Measurements from ENCODE around the gene RUFY3. TPM values are rescaled to one million over a fixed set of nuclear protein-coding genes. Genes with fewer than 3 reads are reported as not detected.
"Not testable (repeated sequence)": the region's sequence is repeated elsewhere in the genome, so short reads cannot be mapped to it uniquely, and the experiment has no call there.

Gene RUFY3
- total and polyA plus RNA-seq, 3 donors from 2014 or later, result 84.7 to 247 (median 220) TPM

DNA sequence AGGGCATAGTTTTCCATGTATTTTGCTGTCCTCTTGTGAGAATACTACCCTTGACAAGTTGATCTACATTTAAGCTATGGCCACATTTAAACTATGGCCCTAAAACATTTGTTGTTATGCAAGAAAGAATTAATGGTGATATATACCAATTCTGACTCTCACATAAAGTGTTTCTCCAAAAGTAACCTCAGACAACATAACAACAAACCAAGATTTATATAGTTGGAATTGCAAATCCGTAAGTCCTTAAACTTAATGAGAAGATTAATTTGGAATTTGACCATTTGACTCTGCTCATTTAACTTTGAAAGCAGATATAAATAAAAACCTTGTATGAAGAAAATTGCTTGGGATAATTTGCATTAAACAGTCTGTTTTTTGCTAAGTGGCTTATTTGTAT lies 38.9 kb downstream of the RUFY3 start:
- Histone ChIP-seq H3K36me3 (ENCODE audit: low read depth, missing control alignments) (no peaks in the 10 kb centered on the region), H3K4me3 (no peak overlapping the region), H3K27me3 (no peaks in the 10 kb centered on the region), H3K4me1 (no peaks in the 10 kb centered on the region), H3K9me3 (no peaks in the 10 kb centered on the region), H3K27ac (no peak overlapping the region)
- no peak for DNase-seq
- TF ChIP-seq, protein P1, sequence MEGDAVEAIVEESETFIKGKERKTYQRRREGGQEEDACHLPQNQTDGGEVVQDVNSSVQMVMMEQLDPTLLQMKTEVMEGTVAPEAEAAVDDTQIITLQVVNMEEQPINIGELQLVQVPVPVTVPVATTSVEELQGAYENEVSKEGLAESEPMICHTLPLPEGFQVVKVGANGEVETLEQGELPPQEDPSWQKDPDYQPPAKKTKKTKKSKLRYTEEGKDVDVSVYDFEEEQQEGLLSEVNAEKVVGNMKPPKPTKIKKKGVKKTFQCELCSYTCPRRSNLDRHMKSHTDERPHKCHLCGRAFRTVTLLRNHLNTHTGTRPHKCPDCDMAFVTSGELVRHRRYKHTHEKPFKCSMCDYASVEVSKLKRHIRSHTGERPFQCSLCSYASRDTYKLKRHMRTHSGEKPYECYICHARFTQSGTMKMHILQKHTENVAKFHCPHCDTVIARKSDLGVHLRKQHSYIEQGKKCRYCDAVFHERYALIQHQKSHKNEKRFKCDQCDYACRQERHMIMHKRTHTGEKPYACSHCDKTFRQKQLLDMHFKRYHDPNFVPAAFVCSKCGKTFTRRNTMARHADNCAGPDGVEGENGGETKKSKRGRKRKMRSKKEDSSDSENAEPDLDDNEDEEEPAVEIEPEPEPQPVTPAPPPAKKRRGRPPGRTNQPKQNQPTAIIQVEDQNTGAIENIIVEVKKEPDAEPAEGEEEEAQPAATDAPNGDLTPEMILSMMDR (IDR thresholded peaks at IDR 0.05), result no peak
- TF ChIP-seq POLR2A (IDR thresholded peaks at IDR 0.05), result no peak
- intact Hi-C loops (cut with DNase I; ENCODE audit: low total_unique reads), result no loop called here
- 90 to 95% methylated on average over 1 of the region's 1 CpG for WGBS, 2 donors

GRCh38 chr4:70761276-70761816 lies 39.6 kb downstream of the RUFY3 start:
- Histone ChIP-seq H3K9me3 (no peaks in the 10 kb centered on the region), H3K27me3 (no peaks in the 10 kb centered on the region), H3K4me3 (no peak overlapping the region), H3K27ac (no peak overlapping the region), H3K4me1 (no peaks in the 10 kb centered on the region), H3K36me3 (ENCODE audit: low read depth, missing control alignments) (no peaks in the 10 kb centered on the region)
- intact Hi-C loops (cut with DNase I; ENCODE audit: low total_unique reads), result no loop called here
- TF ChIP-seq, protein P1 (IDR thresholded peaks at IDR 0.05), result no peak
- TF ChIP-seq POLR2A (IDR thresholded peaks at IDR 0.05), result no peak
- DNase-seq, result no peak
- 88 to 94% methylated on average over 3 of the region's 3 CpGs for WGBS, 2 donors

DNA sequence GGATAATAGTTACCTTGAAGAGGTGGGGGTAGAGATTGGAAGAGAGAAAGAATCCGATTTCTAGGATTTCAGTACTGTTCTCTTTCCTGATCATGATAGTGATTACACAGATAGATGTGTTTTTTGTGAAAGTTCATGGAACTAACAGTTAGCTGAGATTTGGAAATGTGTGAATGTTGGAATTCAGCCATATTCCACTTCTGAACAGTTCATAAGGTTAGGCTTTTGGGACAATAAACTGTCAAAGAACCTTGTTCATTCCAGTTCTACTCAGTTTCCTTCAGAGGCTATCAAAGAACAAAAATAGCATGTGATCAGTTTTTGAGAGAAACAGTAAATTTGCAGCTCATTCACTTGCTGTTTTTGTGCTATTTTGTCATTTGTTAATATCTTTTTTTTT lies 43.6 kb downstream of the RUFY3 start:
- DNase-seq, result no peak
- TF ChIP-seq, protein P1 (IDR thresholded peaks at IDR 0.05), result no peak
- TF ChIP-seq POLR2A (IDR thresholded peaks at IDR 0.05), result no peak
- no peaks in the 10 kb centered on the region for H3K9me3 ChIP-seq
- H3K4me1 ChIP-seq, result no peaks in the 10 kb centered on the region
- no peaks in the 10 kb centered on the region for H3K36me3 ChIP-seq (ENCODE audit: low read depth, missing control alignments)
- no peak overlapping the region for H3K4me3 ChIP-seq
- 79 to 93% methylated on average over 1 of the region's 1 CpG for WGBS, 2 donors
- intact Hi-C loops (cut with DNase I; ENCODE audit: low total_unique reads), result no loop called here
- H3K27me3 ChIP-seq, result no peaks in the 10 kb centered on the region
- no peak overlapping the region for H3K27ac ChIP-seq

- TF ChIP-seq POLR2A (IDR thresholded peaks at IDR 0.05), result no peak
- TF ChIP-seq, protein P1 (IDR thresholded peaks at IDR 0.05), result no peak
- Histone ChIP-seq H3K27ac (no peak overlapping the region), H3K9me3 (no peaks in the 10 kb centered on the region), H3K36me3 (ENCODE audit: low read depth, missing control alignments) (no peaks in the 10 kb centered on the region), H3K27me3 (no peaks in the 10 kb centered on the region), H3K4me3 (no peak overlapping the region), H3K4me1 (no peaks in the 10 kb centered on the region)
- 79 to 98% methylated on average over 3 of the region's 3 CpGs for WGBS, 2 donors
- DNase-seq, result no peak
- intact Hi-C loops (cut with DNase I; ENCODE audit: low total_unique reads), result no loop called here
Measured at GRCh38 chr4:70768301-70768948, 46.7 kb downstream of the RUFY3 start.

DNA sequence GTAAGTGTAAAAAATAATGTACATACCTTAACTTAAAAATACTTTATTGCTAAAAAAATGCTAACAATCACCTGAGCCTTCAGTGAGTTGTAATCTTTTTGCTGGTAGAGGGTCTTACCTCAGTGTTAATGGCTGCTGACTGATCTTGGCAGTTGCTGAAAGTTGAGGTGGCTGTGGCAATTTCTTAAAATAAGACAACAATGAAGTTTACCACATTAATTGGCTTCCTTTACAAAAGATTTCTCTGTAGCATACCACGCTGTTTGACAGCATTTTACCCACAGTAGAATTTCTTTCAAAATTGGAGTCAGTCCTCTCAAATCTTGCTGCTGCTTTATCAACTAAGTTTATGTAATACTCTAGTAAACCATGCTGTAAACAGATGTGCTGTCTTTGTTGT lies 47.6 kb downstream of the RUFY3 start:
- H3K9me3 ChIP-seq; H3K4me1 ChIP-seq; H3K27me3 ChIP-seq; H3K36me3 ChIP-seq (ENCODE audit: low read depth, missing control alignments); intact Hi-C loops (cut with DNase I; ENCODE audit: low total_unique reads); H3K4me3 ChIP-seq; H3K27ac ChIP-seq; DNase-seq: not testable (repeated sequence)
- 94 to 95% methylated on average over 1 of the region's 1 CpG for WGBS, 2 donors

Measured in testis (tissue), 3 donors.